Frontal cortex (tissue), 4 donors: ENCODE data around the gene STARD10. TPM values are rescaled to one million over a fixed set of nuclear protein-coding genes. Genes with fewer than 3 reads are reported as not detected.

ENCODE experiments used
- DNase-seq, 2 donors: peaks; one replicate each; pipeline ENCODE4 v3.0.0; 2012; ENCODE audit warnings: low spot score in 2 of 2
- FAIRE-seq: peaks from 2 replicates; lab custom pipeline; 2012; peaks lifted over from hg19 to GRCh38; lab: Jason Lieb, UNC
- total RNA-seq: library from RNA; depleted of rRNA; stranded (reverse); fragments of >200 nt; gene quantifications from one replicate; pipeline ENCODE4 v1.2.3, GENCODE V29; 2014
- donor health status: control.
- donor health status: control.
- donor health status: control.

The STARD10 gene
- total RNA-seq, 1 donor from 2014 or later, result 37.9 TPM

DNA sequence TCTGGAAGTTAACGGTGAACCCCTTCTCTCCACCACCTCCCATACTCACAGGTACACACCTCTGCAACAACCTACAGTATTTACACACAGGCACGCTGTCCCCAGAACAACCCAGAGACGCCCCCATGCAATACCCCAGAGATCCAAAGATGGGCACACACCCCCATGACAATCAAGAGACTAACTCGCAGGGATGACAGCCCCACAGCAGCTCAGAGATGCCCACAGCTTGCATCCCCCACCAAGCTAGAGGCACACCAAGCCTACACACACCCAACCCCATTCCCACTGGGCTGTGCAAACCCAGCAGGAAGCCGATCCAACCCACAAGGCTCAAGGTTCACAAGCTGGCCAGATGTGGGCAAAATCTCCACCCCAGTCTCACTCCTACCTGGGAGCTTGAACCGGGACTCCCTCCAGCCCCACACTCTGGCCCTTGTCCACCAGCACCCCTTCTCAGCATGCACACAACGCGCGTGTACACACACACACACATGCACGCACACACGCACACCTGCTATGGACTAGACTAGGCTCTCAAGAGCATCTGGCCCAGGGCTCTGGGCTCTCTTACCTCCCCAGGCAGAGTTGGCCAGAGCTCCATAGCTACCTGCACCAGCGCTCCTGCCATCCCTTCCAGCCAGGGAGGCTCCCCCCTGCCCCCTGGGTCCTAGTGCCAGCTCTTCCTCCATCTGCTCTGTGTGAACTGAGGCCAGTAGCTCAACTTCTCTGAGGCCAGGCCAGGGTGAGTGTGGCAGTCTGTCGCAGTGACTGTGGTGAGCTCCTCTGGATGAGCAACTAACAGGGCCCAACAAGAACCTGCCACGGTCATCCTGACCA lies 11.5 kb downstream of the STARD10 start:
- no peak for DNase-seq
- no peak for FAIRE-seq

DNA sequence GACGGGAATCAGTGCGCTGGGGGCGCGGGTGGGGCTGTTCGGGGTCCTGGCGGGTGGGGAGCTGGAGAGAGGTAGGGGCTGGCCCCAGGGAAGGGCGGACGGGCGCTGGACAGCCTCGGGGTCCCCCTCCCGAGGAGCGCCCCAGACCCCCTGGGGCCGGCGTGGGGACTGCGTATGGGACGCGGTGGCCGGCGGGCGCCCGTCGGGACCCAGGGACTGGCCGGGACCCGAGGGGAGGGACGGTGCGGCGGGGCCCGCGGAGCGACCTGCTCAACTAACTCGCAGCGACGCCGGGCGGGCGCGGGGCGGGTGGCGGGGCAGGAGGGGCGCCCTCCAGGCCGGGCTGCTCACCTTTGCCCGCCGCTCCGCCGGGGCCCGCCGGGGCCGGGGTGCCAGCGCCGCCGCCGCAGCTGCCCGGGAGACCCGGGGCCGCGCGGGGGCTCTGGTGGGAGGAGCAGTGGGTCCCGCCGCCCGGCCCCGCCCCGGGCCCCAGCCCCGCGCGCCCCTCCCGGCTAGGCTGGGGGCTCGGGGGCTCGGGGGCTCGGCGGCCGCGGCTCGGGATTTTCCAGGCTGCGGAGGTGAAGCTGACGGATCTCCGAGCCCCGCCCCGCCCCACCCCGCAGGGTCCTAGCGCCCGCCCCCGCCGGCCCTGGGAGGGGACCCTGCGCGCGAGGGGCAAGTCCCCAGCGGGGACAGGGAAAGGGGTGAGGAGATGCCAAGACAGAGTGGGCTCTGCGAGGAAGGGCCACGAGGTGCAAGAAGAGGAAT lies 12.3 kb downstream of the STARD10 start:
- no peak for FAIRE-seq

DNA sequence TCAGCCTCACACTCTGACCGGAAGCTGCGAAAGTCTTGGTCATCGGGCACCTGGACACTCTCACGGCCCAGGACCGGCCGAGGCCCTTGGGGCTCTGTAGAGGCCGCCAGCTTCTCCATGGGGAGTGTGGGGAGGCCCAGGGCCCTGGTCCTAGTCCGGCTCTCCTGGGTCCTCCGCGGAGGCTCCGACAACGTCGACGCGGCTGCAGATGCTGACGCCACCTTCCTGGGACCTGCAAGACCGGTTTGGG lies 12.9 kb downstream of the STARD10 start:
- FAIRE-seq (no peak), DNase-seq (no peak)

More for the DNA sequence above, 12.3 kb downstream of the STARD10 start:
- peak; percentile 78 to 86 for DNase-seq

DNA sequence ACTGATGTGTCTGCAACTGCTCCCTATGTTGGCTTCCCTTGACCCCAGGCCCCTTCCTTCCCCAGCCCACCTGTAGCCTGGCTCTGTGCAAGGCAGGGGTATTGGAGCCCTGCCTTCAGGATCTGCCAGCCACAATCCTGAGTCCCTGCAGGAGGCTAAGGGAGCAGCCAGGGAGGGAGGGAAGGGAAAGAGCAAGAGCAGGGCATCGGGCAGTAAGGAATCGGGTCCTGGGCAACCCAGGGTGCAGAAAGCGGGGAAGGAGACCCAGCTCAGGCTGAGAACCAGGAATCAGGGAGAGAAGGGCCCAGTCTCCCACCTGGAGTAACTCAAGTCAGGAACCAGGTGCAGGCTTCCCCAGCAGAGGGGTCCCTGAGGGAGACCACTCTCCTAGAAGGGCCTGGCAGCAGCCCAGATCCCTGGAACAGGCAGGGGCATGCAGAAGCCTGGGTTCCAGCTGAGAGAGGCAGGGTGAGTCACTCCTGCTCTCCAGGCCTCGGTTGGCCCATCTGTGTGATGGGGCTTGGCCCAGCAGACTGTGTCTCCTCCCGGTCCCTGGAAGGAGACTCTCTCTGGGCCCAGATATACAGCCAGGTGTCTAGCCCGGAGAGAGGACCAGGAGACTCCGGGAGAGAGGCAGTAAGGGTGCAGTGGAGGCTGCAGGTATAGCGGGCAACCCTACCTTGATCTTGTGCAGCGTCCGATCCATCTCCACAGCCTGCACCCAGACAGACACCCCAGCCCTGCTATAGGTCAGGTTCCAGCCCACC lies 13.4 kb downstream of the STARD10 start:
- FAIRE-seq, result no peak
- no peak for DNase-seq

DNA sequence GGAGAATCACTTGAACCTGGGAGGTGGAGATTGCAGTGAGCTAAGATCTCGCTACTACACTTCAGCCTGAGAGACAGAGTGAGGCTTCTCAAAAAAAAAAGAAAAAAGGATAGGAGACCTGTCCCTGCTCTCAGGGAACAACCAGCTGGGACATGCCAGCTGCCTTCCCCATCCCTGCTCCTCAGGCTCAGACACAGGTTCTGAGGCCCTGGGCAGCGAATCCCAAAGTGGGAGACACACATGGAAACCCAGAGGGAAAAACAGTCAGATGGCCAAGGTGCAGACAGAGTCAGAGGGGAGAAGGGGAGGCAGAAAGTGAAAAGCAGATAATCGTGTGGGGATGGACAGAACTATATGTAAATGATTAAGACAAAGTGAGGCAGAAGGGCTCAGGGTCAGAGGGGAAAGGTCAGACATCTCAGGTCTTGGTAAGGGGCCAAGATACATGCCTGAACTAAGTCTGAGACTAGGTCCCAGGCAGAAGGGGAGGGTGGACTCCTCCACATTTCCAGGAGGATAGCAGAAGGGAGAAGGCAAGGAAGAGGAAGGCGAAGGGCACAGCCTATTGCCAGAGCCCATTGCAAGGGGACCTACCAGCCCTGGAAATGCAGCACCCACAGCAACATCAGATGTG lies 14.2 kb downstream of the STARD10 start:
- no peak for FAIRE-seq
- no peak for DNase-seq

DNA sequence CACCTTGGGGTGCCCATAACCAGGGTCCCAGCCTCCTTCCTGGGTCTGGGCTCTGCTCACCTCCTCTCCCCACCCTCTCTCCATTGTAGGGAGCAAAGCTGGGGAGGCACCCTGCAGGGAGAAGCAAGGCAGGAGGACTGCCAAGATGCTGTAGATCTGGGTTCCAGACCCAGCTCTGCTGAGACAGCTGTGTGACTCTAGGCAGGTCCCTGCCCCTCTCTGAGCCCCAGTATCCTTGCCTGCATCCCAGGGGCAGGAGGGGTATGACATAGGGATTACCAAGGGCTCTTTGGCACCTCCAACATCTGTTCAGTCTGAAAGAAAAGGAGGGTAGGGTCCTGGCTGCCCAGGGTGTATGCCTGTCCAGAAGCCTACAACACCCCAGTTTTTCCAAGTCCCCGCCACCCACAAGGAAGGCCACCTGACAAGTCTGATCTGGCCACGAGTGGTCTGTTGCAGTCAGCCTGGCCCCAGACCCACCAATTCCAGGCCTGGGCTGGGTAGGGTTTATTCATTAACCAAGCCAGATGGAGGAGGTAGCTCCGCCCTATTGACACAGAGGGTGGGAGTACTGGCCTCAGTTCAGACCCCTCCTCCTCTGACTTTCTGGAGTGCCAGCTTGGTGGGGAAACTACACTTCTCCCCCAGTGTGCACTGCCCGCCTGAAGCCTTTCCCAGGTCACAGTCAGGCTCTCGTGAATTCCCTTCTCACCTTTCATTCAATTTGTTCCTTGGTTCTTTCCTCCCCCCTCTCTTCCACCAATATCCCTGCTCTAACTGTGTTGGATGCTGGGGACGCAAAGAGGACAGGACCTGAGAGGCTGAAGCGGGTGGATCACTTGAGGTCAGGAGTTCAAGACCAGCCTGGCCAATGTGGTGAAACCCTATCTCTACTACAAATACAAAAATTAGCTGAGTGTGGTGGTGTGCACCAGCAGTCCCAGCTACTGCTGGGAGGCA lies 15.0 kb downstream of the STARD10 start:
- DNase-seq (no peak), FAIRE-seq (no peak)

DNA sequence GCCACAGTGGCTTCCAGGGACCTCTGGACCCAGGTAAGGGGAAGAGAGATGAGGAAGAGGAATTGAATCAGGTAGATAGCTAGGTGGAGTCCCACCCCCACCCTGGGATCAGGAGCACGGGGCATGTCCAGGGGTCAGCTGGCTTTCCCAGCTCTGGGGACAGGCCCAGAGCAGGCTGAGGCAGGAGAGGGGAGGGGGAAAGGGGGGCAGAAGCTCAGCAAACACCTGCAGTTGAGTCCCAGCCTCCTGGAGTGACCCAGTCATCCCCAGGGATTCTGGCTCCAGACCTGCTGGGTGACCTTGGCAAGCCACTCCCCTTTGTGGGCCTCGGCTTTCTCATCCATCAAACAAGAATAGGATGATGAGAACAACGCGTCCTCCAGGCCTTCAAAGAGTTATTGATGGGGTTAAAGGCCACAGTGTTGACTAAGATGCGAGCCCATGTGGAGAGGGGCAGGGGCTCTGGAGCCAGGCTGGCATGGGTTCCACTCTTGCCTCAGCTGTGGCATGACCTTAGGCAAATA lies 16.0 kb downstream of the STARD10 start:
- DNase-seq (no peak), FAIRE-seq (no peak)

DNA sequence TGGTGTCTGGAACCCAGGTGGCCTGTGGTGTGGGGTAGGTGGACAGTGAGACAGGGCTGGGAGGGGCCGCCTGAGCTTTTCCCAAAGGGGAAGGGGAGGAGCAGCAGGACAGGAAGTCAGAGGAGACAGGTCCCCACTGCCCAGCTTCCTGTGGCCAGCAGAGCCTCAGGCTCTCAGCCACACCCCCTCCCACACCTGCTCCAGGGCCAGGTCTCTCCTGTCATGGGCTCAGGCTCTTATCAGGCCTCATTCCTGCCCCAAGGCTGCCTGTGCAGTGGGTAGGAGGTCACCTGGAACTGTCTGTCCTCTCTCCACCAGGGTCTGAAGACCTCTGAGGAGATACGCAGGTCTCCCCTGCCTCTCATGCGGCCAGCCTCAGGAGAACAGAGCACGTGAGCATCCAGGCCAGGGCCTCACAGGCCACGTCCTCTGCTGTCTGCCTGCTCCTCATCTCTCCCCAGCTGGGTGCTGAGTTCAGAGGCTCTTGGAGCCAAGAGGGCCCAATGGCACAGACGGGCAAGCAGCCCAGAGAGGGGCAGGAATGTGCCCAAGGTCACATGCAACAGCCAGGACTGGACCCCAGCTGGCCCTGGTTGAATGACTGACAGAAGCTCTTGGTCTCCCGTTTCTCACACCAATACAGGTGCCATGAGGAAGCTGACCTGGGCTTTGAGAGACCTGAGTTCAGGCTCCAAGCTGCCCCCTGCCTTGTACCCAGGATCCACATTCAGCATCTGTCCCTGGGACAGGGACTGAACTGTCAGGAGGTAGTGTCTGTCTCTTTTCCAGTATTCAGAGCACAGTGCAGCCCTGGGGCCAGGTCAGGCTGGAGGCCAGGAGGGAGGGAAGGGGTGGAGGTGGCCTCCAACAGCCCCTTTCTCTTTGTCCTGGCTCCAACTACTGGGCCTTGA lies 16.7 kb downstream of the STARD10 start:
- FAIRE-seq (no peak), DNase-seq (peak; percentile 55 to 67)

DNA sequence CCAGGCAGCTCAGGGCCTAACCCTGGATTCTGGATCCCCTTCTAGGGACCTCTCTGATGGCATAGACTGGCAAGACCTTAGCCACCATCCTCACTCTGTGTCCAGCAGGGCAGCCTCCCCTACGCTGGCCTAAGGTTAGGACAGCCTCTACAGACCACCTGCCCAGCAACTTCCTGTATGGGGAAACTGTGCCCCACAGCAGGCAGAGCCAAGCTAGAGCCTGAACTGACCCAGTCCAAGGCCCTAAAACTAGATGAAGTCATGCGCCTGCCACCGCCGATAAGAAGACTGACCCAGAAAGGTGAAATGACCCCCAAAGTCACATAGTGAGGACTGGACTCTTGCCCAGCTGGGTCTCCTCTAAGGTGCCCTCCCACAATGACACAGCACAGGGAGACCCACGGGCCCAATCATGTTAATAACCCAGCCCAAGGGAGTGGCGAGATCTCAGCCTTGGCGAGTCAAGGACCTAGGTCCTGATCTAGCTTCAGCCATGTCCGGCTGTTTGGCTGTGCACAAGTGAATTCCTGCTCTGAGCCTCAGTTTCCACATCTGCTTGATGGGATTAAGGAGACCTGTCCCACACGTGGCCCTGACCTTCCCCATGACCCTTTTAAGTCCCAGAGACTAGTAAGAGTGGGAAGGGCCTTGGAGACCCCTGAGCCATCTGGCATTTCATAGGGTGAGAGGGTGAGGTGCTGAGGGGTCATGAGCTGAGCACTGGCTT lies 17.6 kb downstream of the STARD10 start:
- FAIRE-seq, result no peak
- DNase-seq, result no peak

DNA sequence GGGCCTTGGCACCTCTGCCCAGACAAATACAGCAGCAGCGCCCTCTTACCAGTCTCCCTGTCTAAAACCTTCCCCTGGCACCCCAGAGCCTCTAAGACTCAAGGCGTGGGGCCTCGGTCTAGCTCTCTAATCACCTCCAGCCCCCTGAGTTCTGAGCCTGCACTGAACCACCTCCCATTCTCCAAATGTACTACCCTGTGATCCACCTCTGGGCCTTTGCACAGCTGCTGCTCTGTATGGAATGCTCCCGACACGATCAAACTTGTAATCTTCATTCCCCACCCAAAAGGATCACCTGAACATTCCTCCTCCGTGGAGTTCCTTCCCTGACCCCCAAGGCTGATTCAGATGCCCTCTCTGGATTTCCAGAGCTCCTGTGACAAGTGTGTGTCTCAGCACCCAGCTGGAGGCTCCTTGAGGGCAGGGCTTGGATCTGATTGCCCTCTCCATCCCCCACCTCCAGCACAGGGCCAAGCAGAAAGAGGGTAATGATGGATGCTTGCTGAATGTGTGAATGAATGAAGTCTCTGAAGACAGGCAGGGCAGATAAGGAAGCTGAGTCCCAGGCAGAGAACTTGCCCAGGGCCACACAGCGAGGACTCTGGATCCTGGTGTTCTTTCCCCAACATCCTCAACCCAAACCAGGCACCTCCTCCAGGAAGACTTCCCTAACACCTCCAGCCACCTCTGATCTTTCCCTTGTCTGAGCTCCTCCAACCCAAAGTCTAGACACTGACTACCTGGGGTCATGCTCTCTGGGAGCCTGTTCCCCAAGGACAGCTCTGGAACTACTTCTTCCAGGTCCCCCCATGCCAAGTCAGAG lies 18.3 kb downstream of the STARD10 start:
- FAIRE-seq (no peak), DNase-seq (no peak)

DNA sequence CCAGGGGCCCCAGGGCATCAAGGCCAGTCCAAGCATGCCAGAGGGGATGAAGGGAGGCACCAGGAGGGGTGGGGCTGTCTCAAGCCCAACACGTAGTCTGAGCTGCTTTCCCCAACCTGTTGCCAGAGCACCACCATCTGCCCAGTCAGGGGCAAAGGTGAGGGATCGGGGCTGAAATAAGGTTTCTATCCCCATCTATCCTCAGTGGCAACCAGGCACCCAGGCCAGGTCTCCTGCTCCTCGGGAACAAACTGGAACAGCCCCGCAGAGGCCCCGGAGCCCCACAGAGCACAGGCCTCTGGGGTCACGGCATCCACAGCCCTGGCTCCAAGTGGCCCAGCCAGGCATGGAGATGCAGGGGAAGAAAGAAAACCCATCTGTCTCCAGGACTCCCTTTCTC lies 19.3 kb downstream of the STARD10 start:
- FAIRE-seq (no peak), DNase-seq (no peak)

DNA sequence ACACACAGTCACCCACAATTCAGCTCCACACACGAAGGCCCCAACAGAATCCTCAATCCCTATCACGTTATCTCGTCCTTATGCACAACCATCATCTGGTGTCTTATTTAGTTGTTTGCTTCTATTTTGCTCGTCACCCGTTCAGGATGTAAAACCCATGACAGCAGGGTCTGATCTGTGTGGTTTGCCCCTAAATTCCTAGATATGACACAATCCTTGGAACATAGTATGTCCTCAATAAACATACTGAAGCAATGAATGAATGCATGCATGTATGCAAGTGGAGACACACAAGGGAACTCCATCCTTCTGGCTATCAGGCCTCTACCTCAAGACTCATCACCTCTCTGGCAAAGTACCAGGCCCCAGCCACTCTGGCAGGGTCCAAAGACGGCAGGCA lies 20.2 kb downstream of the STARD10 start:
- DNase-seq, result no peak
- no peak for FAIRE-seq

DNA sequence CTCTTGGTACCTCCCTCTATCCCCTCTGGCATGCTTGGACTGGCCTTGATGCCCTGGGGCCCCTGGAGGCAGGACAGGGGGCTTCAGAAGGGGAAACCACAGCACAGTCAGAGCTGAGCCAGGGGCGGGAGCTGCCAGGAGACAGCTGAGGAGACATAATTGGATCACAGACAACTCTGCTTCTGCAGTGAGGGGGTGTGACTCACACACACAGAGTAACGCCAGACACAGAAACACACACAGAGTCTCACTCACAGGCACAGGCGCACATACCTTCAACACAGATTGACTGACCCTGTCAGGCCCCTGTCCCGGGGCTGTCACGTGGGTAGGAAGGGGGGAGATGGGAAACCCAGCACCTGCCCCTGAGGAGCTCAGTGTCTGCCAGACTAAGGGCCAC lies 20.6 kb downstream of the STARD10 start:
- FAIRE-seq, result no peak
- DNase-seq, result peak in 1 of 2 donors; percentile 81

DNA sequence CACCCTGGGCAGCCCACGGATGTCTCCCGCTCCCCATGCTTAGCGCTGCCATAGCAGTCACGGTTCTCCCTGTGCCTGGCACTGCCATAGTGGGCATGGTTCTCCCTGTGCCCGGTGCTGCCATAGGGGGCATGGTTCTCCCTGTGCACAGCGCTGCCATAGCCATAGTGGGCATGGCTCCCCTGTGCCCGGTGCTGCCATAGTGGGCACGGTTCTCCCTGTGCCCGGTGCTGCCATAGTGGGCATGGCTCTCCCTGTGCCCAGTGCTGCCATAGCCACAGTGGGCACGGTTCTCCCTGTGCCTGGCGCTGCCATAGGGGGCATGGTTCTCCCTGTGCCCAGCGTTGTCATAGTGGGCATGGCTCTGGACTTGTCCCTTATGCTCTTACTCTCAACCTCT lies 21.8 kb downstream of the STARD10 start:
- FAIRE-seq (no peak), DNase-seq (no peak)

DNA sequence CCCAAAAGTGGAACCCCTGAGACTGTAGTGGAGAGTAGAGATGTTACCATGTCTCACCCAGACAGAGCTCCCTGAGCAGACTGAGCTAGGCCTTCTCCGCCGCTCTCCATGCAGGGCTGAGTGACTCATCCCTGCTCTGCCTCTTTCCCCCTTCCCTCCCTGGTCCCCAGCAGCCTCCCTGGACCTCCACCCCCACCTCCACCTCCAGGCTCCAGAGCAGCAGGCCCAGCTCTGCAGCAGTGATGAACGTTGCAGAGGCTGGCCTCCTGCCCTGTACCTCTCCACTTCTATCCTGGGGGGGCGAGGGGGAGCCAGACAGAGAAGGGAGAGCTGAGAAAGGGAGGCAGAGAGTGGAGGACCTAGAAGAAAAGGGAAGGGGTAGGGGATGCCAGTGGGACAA lies 22.3 kb downstream of the STARD10 start:
- FAIRE-seq, result no peak
- no peak for DNase-seq

DNA sequence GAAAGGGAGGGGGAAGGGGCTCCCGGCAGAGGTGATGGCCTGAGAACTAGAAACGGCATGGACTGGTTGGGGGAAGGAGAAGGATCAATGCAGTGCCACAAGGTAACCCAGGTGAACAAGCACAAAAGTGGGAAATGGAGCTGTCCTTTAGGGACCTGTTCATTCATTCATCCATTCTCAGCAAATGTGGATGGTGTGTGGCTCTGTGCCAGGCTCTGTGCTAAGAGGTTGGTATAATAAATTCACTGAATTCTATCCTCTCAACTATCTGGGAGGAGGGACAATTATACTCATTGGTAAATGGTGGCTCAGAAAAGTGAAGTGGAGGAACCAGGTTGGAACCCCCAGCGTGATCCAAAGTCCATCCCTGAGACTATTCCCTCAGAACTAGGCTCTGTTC lies 23.0 kb downstream of the STARD10 start:
- no peak for FAIRE-seq

DNA sequence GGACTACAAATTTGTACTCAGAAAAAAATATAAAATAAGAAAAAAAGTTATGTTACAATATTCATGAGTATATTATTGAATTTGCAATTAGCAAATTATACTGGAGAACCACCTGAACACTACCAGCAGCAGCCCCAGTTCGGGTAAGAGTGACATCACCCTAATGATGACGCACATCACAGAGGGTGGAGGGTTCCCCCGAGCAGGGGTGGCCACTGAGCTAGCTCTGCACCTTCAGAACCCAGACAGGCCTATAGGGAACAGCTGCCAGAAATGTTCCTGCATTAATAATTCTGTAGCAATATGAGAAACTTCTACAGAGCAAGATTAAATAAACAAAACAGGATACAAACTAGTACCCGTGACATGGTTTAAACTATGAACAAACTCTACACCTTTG lies 24.2 kb downstream of the STARD10 start:
- FAIRE-seq, result no peak

More for the DNA sequence above, 23.0 kb downstream of the STARD10 start:
- no peak for DNase-seq

More for the DNA sequence above, 24.2 kb downstream of the STARD10 start:
- no peak for DNase-seq
